Skeletal muscle cell (primary cell): Measurements from ENCODE around the gene HPSE2.

ENCODE experiments used
- DNase-seq: peaks from one replicate; pipeline ENCODE4 v3.0.0-alpha.2; 2010; ENCODE audit warnings: low read depth
- H3K4me3 ChIP-seq: 2 replicates; pipeline ENCODE4 v1.5.1; 2011; ENCODE audit warnings: low read depth, mild to moderate bottlenecking, control low read depth, low read length, moderate library complexity

The HPSE2 gene

GRCh38 chr10:98649170-98649569 is 586.5 kb downstream of the HPSE2 start:
- no peak for DNase-seq

GRCh38 chr10:98646998-98647917 is 588.4 kb downstream of the HPSE2 start:
- H3K4me3 ChIP-seq: no peak overlapping the region
- no peak for DNase-seq

More at GRCh38 chr10:98649170-98649569, 586.5 kb downstream of the HPSE2 start:
- H3K4me3 ChIP-seq: no peak overlapping the region

GRCh38 chr10:98644466-98644865 is 591.2 kb downstream of the HPSE2 start:
- no peak overlapping the region for H3K4me3 ChIP-seq
- no peak for DNase-seq

- DNase-seq: no peak
- H3K4me3 ChIP-seq: no peak overlapping the region
These were observed 593.4 kb downstream of the HPSE2 start for GRCh38 chr10:98642281-98642680.

- DNase-seq: no peak
- no peak overlapping the region for H3K4me3 ChIP-seq
These were observed 596.7 kb downstream of the HPSE2 start for GRCh38 chr10:98638920-98639319.

- no peak for DNase-seq
- no peak overlapping the region for H3K4me3 ChIP-seq
These were observed 598.7 kb downstream of the HPSE2 start for GRCh38 chr10:98636921-98637329.

- no peak for DNase-seq
- no peak overlapping the region for H3K4me3 ChIP-seq
These were observed 603.0 kb downstream of the HPSE2 start for GRCh38 chr10:98632456-98633150.

- no peak for DNase-seq
- no peak overlapping the region for H3K4me3 ChIP-seq
These were observed 607.4 kb downstream of the HPSE2 start for GRCh38 chr10:98628206-98628605.

- DNase-seq: no peak
- no peak overlapping the region for H3K4me3 ChIP-seq
These were observed 607.9 kb downstream of the HPSE2 start for GRCh38 chr10:98627711-98628110.

- DNase-seq: no peak
These were observed 610.7 kb downstream of the HPSE2 start for GRCh38 chr10:98624963-98625362.

GRCh38 chr10:98623176-98623575 is 612.5 kb downstream of the HPSE2 start:
- no peak overlapping the region for H3K4me3 ChIP-seq
- no peak for DNase-seq

More at GRCh38 chr10:98624963-98625362, 610.7 kb downstream of the HPSE2 start:
- H3K4me3 ChIP-seq: no peak overlapping the region

- H3K4me3 ChIP-seq: no peak overlapping the region
- DNase-seq: no peak
These were observed 614.0 kb downstream of the HPSE2 start for GRCh38 chr10:98621630-98622029.

GRCh38 chr10:98620503-98620902 is 615.1 kb downstream of the HPSE2 start:
- no peak overlapping the region for H3K4me3 ChIP-seq
- no peak for DNase-seq

GRCh38 chr10:98619446-98619845 is 616.2 kb downstream of the HPSE2 start:
- H3K4me3 ChIP-seq: no peak overlapping the region
- no peak for DNase-seq

GRCh38 chr10:98617906-98618520 is 617.6 kb downstream of the HPSE2 start:
- no peak for DNase-seq
- H3K4me3 ChIP-seq: no peak overlapping the region

GRCh38 chr10:98613446-98613845 is 622.2 kb downstream of the HPSE2 start:
- DNase-seq: no peak
- H3K4me3 ChIP-seq: no peak overlapping the region

- DNase-seq: no peak
These were observed 624.2 kb downstream of the HPSE2 start for GRCh38 chr10:98611436-98611835.

GRCh38 chr10:98610836-98611235 is 624.8 kb downstream of the HPSE2 start:
- H3K4me3 ChIP-seq: no peak overlapping the region
- DNase-seq: no peak

More at GRCh38 chr10:98611436-98611835, 624.2 kb downstream of the HPSE2 start:
- no peak overlapping the region for H3K4me3 ChIP-seq

GRCh38 chr10:98610301-98610700 is 625.4 kb downstream of the HPSE2 start:
- DNase-seq: no peak
- no peak overlapping the region for H3K4me3 ChIP-seq

- H3K4me3 ChIP-seq: no peak overlapping the region
- no peak for DNase-seq
These were observed 626.4 kb downstream of the HPSE2 start for GRCh38 chr10:98609265-98609664.
